ENCODE measurements around the gene SLIT1. TPM values are rescaled to one million over a fixed set of nuclear protein-coding genes. Genes with fewer than 3 reads are reported as not detected.

SLIT1 gene
- total RNA-seq, 4 donors from 2014 or later, result 0.04 to 0.13 TPM; not detected in 2

DNA sequence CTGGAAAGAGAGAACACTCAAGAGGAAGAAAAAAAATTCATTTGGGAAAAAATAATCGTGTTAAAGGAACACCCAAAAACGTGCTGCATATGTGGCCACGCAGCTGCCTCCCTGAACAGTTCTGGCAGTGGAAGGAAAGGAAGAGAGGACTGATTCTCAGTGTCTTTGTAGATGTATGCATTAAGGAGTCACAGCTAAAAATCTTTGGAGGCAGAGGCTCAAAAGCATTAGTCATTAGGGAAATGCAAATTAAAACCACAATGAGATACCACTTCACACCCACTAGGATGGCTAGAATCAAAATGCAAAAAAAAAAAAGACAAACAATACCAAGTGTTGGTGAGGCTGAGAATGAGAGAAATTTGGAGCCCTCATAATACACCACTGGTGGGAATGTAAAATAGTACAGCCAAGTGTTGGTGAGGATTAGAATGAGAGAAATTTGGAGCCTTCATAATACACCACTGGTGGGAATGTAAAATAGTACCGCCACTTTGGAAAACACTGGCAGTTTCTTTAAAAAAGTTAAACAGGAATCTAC, 134.7 kb downstream of the SLIT1 start:
- H3K36me3 ChIP-seq, result no peaks in the 10 kb centered on the region

DNA sequence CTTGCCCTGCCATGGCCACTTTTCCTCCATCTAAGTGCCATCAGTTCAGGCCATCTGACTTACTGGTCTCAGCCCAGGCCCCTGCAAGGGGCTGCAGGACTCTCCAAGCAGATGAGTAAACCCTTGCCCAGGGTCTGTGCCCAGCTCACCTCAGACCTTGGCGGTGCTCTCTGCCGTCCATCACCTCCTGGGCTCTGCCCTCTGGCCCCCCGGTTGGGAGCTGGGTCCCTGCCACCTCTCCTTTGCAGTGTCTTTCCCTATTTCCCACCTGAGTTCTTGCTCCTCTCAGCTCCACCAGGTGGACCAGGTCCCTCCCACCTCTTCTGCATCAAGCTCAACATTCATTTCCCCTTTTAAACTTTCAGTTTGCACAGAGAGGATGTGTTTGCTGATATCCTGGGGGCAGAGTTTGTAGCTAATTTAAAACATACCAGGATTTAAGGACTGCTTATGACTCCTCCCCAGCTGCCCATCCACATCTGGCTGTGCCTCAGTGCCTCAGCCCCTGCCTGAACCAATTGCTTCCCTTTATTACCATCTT, 135.5 kb downstream of the SLIT1 start:
- ATAC-seq, result no peak
- no peak for TF ChIP-seq POLR2A (IDR thresholded peaks at IDR 0.05)
- no peak for TF ChIP-seq POLR2AphosphoS5 (IDR thresholded peaks at IDR 0.05)
- no peak for TF ChIP-seq EP300 (IDR thresholded peaks at IDR 0.05)
- TF ChIP-seq, protein P1, sequence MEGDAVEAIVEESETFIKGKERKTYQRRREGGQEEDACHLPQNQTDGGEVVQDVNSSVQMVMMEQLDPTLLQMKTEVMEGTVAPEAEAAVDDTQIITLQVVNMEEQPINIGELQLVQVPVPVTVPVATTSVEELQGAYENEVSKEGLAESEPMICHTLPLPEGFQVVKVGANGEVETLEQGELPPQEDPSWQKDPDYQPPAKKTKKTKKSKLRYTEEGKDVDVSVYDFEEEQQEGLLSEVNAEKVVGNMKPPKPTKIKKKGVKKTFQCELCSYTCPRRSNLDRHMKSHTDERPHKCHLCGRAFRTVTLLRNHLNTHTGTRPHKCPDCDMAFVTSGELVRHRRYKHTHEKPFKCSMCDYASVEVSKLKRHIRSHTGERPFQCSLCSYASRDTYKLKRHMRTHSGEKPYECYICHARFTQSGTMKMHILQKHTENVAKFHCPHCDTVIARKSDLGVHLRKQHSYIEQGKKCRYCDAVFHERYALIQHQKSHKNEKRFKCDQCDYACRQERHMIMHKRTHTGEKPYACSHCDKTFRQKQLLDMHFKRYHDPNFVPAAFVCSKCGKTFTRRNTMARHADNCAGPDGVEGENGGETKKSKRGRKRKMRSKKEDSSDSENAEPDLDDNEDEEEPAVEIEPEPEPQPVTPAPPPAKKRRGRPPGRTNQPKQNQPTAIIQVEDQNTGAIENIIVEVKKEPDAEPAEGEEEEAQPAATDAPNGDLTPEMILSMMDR (IDR thresholded peaks at IDR 0.05), result no peak
- Histone ChIP-seq H3K9me3 (no peaks in the 10 kb centered on the region), H3K27me3 (peaks cover 12% of the 10 kb centered on the region), H3K27ac (no peak overlapping the region), H3K4me1 (no peaks in the 10 kb centered on the region), H3K36me3 (no peaks in the 10 kb centered on the region), H3K4me3 (no peak overlapping the region)
- WGBS, 2 donors (ENCODE audit: low coverage in 1 of 2), result 40 to 92% methylated on average over 1 to 3 of the region's 3 CpGs

More for the DNA sequence above, 134.7 kb downstream of the SLIT1 start:
- no peak for TF ChIP-seq EP300 (IDR thresholded peaks at IDR 0.05)
- no peak for TF ChIP-seq POLR2A (IDR thresholded peaks at IDR 0.05)
- TF ChIP-seq POLR2AphosphoS5 (IDR thresholded peaks at IDR 0.05), result no peak
- TF ChIP-seq, protein P1 (IDR thresholded peaks at IDR 0.05), result no peak
- Histone ChIP-seq H3K9me3 (no peaks in the 10 kb centered on the region), H3K4me3 (no peak overlapping the region), H3K27ac (no peak overlapping the region), H3K27me3 (peaks cover 12% of the 10 kb centered on the region), H3K4me1 (no peaks in the 10 kb centered on the region)
- no peak for ATAC-seq
- WGBS, 2 donors (ENCODE audit: low coverage in 1 of 2), result 65 to 72% methylated on average over 4 of the region's 4 CpGs

DNA sequence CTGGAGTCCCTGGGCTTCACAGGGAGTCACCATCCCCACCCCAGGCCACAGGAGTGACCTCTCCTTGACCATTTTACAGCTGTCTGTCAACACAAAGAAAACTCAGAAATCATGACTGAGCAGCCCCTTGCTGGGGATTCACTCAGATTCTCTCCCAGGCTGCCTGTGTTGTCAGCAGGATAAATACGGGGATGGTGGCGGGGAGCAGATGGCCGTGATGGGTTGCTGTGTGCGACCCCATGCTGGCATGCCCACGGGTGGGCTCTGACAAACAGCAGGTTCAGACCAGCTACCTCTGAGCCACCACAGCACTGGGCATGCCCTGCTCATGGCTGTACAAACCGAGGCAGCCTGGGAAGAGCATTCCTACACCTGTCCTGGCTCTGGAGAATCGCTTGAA, 136.1 kb downstream of the SLIT1 start:
- no peak overlapping the region for H3K27ac ChIP-seq
- H3K36me3 ChIP-seq, result no peaks in the 10 kb centered on the region
- H3K4me3 ChIP-seq, result no peak overlapping the region
- TF ChIP-seq, protein P1 (IDR thresholded peaks at IDR 0.05), result no peak
- TF ChIP-seq POLR2AphosphoS5 (IDR thresholded peaks at IDR 0.05), result no peak
- H3K9me3 ChIP-seq, result peaks cover 0 to 3% (median 0%) of the 10 kb centered on the region in 3 donors
- ATAC-seq, result no peak
- peaks cover 12% of the 10 kb centered on the region for H3K27me3 ChIP-seq
- no peaks in the 10 kb centered on the region for H3K4me1 ChIP-seq
- WGBS, 2 donors (ENCODE audit: low coverage in 1 of 2), result 85% methylated on average over 4 of the region's 7 CpGs; no CpG with 5 or more reads in 1 of the 2 donors

DNA sequence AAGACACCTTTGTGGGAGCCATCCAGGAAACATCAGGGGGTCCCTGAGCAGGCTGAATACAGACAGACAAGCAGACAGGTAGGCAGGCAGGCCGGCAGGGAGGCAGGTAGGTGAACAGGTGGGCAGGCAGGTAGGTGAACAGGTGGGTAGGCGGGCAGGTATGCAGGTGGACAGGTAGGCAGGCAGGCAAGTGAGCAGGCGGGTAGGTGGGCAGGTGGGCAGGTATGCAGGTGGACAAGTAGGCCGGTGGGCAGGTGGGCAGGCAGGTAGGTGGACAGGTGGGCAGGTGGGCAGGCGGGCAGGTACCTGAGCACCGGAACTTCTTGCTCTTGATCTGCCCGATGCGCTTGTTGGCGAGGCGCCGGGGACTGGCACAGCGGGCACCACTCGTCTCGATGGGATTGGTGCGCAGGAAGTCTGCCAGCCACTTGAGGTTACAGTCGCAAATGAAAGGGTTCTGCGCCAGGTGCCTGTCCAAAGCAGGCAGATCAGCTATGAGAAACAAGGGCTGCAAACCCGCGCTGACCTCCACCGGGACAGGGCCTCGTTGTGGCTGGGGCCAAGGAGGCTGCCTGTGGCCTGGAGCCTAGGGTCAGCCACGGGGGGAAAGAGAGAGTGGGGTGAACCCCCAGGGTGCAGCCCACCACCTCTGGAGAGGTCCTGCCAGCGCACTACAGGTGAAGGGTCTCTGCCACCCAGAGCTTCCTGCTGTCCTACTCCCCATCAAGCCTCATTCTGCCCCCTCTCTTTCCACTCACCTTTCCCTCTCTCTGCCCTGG, 136.9 kb downstream of the SLIT1 start:
- Histone ChIP-seq H3K27ac (no peak overlapping the region), H3K9me3 (peaks cover 0 to 4% (median 0%) of the 10 kb centered on the region in 3 donors), H3K27me3 (peaks cover 12% of the 10 kb centered on the region), H3K36me3 (no peaks in the 10 kb centered on the region), H3K4me1 (no peaks in the 10 kb centered on the region), H3K4me3 (no peak overlapping the region)
- 88 to 92% methylated on average over 8 to 14 of the region's 23 CpGs for WGBS, 2 donors (ENCODE audit: low coverage in 1 of 2)
- ATAC-seq, result no peak
- TF ChIP-seq EP300 (IDR thresholded peaks at IDR 0.05) (no peak), POLR2AphosphoS5 (IDR thresholded peaks at IDR 0.05) (no peak), POLR2A (IDR thresholded peaks at IDR 0.05) (no peak)
- TF ChIP-seq, protein P1 (IDR thresholded peaks at IDR 0.05), result no peak
